SK-N-SH treated with all-trans-retinoic acid at 6 μM for 48 hours (cell line): ENCODE measurements around the gene ZNF212.
A peak's percentile ranks its signal among the peaks of the same experiment; 100 is the strongest.

Source experiments
- BACH2 ChIP-seq: fragments of 250-450 bp; sonication (Bioruptor Pico); IDR thresholded peaks from 2 replicates; pipeline ENCODE4 v1.9.0; 2021; ENCODE audit warnings: mild to moderate bottlenecking, borderline replicate concordance
- CSDC2 ChIP-seq: fragments of 250-450 bp; sonication (Bioruptor Pico); IDR thresholded peaks from 2 replicates; pipeline ENCODE4 v1.5.0; 2020; ENCODE audit warnings: mild to moderate bottlenecking, moderate library complexity
- GLIS3 ChIP-seq: fragments of 250-450 bp; sonication (Bioruptor Pico); IDR thresholded peaks from 2 replicates; pipeline ENCODE4 v1.5.0; 2020; ENCODE audit warnings: mild to moderate bottlenecking, moderate library complexity
- ISL1 ChIP-seq: fragments of 250-450 bp; sonication (Bioruptor Pico); IDR thresholded peaks from 2 replicates; pipeline ENCODE4 v2.1.2; 2022; ENCODE audit warnings: mild to moderate bottlenecking, moderate library complexity
- PPARA ChIP-seq: fragments of 250-450 bp; sonication (Bioruptor Pico); IDR thresholded peaks from 2 replicates; pipeline ENCODE4 v1.5.0; 2020; ENCODE audit warnings: mild to moderate bottlenecking, borderline replicate concordance
- ZFP3 ChIP-seq: fragments of 250-450 bp; sonication (Bioruptor Pico); IDR thresholded peaks from 2 replicates; pipeline ENCODE4 v1.5.0; 2020; ENCODE audit warnings: mild to moderate bottlenecking, moderate library complexity
- ZFP30 ChIP-seq: fragments of 450-650 bp; formaldehyde crosslinking; IDR thresholded peaks from 2 replicates; pipeline ENCODE4 v1.5.0; 2022; ENCODE audit warnings: mild to moderate bottlenecking, moderate library complexity
- ZNF565 ChIP-seq: fragments of 450-650 bp; formaldehyde crosslinking; conservative IDR thresholded peaks from 2 replicates; pipeline ENCODE4 v1.5.0; 2020; ENCODE audit warnings: low read depth, mild to moderate bottlenecking, moderate library complexity
- TF ChIP-seq, protein P1 (sequence below): fragments of 250-450 bp; sonication (Bioruptor Pico); IDR thresholded peaks from 2 replicates; pipeline ENCODE4 v1.8.0; 2020; ENCODE audit warnings: mild to moderate bottlenecking, moderate library complexity, borderline replicate concordance
- TF ChIP-seq, protein P2 (sequence below): fragments of 250-450 bp; sonication (Bioruptor Pico); IDR thresholded peaks from 2 replicates; pipeline ENCODE4 v1.5.1; 2020; ENCODE audit warnings: low read depth, mild to moderate bottlenecking, moderate library complexity
- TF ChIP-seq, protein P3 (sequence below): fragments of 250-450 bp; sonication (Bioruptor Pico); IDR thresholded peaks from 2 replicates; pipeline ENCODE4 v1.8.0; 2021; ENCODE audit warnings: low read depth, mild to moderate bottlenecking, moderate library complexity, borderline replicate concordance

DNA sequence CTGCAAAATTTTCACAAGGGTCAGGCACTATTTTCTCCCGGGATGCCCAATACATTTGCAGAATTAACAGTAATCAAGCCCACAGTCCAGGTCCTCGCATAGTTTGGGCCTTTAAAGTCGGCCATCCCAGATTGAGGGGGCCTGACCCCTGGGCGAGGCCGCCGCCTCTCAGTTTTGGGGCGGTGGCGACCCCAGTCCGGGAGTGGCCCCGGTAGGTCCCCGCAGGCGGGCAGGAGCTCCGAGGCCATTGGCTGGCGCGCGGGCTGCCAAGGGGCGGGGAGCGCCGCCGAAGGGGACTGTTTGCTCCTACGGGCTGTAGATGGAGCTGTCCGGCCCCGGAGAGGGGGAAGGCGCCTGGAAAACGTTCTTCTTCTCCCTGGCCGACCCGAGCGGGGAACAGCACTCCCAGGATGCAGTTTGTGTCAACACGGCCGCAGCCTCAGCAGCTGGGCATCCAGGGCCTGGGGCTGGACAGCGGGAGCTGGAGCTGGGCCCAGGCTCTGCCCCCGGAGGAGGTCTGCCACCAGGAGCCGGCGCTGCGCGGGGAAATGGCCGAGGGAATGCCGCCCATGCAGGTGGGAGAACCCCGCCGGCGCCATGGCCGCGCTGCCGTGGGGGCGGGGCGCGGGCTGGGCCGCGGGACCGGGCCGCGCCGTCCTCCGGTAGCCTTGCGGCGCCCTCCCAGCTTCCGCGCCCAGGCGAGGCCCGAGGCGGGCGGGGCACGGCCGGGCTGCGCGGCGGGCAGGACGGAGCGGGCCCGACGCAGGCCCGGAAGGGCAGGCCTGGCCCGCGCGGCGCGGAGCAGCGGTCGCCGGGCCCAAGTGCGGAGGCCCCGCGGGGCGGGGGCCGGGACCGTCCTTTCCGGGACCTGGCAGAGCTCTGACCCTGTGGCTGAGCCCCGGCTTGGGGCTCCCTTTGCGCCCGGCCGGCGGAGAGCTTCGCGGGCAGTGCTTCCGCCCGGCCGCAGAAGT is 44.0 kb upstream of the ZNF212 start, which contains the start of gene ZNF282:
- TF ChIP-seq, protein P1, sequence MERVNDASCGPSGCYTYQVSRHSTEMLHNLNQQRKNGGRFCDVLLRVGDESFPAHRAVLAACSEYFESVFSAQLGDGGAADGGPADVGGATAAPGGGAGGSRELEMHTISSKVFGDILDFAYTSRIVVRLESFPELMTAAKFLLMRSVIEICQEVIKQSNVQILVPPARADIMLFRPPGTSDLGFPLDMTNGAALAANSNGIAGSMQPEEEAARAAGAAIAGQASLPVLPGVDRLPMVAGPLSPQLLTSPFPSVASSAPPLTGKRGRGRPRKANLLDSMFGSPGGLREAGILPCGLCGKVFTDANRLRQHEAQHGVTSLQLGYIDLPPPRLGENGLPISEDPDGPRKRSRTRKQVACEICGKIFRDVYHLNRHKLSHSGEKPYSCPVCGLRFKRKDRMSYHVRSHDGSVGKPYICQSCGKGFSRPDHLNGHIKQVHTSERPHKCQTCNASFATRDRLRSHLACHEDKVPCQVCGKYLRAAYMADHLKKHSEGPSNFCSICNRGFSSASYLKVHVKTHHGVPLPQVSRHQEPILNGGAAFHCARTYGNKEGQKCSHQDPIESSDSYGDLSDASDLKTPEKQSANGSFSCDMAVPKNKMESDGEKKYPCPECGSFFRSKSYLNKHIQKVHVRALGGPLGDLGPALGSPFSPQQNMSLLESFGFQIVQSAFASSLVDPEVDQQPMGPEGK (CRISPR knock-in tag) = no peak
- TF ChIP-seq ZFP30 (CRISPR knock-in tag) (no peak), ZNF565 (CRISPR knock-in tag) (no peak), ISL1 (CRISPR knock-in tag) (no peak), BACH2 (CRISPR knock-in tag) (no peak), GLIS3 (CRISPR knock-in tag) (peak; percentile 22; the same call in 1 of the 2 replicates), PPARA (CRISPR knock-in tag) (no peak), CSDC2 (peak; percentile 36; the same call in 1 of the 2 replicates), ZFP3 (CRISPR knock-in tag) (peak; percentile 49; the same call in 1 of the 2 replicates)
- TF ChIP-seq, protein P2, sequence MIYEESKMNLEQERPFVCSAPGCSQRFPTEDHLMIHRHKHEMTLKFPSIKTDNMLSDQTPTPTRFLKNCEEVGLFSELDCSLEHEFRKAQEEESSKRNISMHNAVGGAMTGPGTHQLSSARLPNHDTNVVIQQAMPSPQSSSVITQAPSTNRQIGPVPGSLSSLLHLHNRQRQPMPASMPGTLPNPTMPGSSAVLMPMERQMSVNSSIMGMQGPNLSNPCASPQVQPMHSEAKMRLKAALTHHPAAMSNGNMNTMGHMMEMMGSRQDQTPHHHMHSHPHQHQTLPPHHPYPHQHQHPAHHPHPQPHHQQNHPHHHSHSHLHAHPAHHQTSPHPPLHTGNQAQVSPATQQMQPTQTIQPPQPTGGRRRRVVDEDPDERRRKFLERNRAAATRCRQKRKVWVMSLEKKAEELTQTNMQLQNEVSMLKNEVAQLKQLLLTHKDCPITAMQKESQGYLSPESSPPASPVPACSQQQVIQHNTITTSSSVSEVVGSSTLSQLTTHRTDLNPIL (CRISPR knock-in tag) = no peak
- TF ChIP-seq, protein P3, sequence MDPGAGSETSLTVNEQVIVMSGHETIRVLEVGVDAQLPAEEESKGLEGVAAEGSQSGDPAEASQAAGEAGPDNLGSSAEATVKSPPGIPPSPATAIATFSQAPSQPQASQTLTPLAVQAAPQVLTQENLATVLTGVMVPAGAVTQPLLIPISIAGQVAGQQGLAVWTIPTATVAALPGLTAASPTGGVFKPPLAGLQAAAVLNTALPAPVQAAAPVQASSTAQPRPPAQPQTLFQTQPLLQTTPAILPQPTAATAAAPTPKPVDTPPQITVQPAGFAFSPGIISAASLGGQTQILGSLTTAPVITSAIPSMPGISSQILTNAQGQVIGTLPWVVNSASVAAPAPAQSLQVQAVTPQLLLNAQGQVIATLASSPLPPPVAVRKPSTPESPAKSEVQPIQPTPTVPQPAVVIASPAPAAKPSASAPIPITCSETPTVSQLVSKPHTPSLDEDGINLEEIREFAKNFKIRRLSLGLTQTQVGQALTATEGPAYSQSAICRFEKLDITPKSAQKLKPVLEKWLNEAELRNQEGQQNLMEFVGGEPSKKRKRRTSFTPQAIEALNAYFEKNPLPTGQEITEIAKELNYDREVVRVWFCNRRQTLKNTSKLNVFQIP = no peak
